ENCODE results near the gene TAF15.

Gene TAF15

DNA sequence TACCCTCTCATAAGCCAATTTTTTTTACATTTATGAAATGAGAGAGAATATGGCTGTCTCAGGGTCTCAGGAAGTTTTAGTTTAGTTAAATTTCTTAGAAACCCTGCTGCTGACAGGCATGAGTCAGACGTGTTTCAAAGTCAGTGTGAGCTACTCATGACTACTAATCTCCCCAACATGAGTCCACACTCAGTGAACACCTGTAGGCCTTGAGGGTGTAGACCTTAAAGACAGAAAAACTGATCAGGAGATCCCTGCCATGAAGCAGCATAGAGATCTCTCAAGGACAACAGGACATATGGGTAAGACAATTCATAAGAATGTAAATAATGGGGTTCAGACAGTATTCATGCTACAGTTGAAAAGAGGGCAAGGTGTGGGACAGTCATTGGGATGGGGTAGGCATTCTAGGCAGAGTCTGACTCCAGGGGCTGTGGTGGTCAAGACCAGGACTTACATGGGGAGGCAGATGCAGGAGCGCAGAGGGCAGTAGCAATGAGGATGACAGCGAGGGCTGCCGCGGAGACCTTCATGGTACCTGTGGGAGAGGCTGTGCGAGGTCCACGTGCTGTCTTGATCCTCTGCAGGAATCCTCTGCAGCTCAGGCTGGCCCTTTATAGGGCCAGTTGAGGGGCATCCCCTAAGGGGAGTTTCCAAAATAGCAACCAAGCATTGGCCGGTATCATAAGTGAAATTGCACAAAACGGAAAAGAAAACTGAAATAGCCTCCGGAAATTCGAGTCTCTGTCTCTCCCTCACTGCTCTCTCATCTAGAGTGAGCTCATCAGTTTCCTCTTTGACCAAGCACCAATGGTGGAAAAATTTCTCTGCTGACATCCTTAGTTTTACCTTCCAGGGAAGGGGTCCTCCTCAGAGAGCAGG lies 70.7 kb downstream of the TAF15 start, which contains the start of gene CCL5:
CCL5 (minus strand) TSS at position 588 of the 882 bp plus-strand sequence.
- no peak within 1 kb of the TSS for H3K18ac ChIP-seq (ENCODE audit: low read length)
- WGBS, 2 donors (ENCODE audit: extremely low coverage in 2 of 2, insufficient read length in 2 of 2, insufficient replicate concordance in 1 of 2) = no CpG with 5 or more reads among the region's 11 CpGs
- H2BK5ac ChIP-seq (ENCODE audit: low read length) = no peak within 1 kb of the TSS
- no peak within 1 kb of the TSS for H2BK120ac ChIP-seq (ENCODE audit: low read depth, low read length)
- no peak for DNase-seq (ENCODE audit: low spot score)
- H2BK15ac ChIP-seq (ENCODE audit: low read length) = no peak within 1 kb of the TSS
- no peak within 1 kb of the TSS for H3K4me2 ChIP-seq (ENCODE audit: insufficient read depth, low read length, poor library complexity, severe bottlenecking)
- H4K91ac ChIP-seq (ENCODE audit: low read depth, low read length, poor library complexity) = no peak within 1 kb of the TSS
- no peak within 1 kb of the TSS for H3K27ac ChIP-seq (replicated peaks; ENCODE audit: low read length)
- no peaks in the 10 kb centered on the region for H3K36me3 ChIP-seq (replicated peaks in 1 of 2; ENCODE audit: control insufficient read depth in 2 of 2, insufficient read depth in 2 of 2, low read length in 2 of 2)
- no peak within 1 kb of the TSS for H4K8ac ChIP-seq (ENCODE audit: low read depth, low read length)
- H3K23ac ChIP-seq (ENCODE audit: low read depth, low read length, poor library complexity) = no peak within 1 kb of the TSS
- peaks cover 1 to 4% of the 10 kb centered on the region in 2 donors for H3K4me1 ChIP-seq (ENCODE audit: control insufficient read depth in 2 of 2, insufficient read depth in 1 of 2, low read depth in 1 of 2, low read length in 2 of 2)
- no peak within 1 kb of the TSS for H2AK5ac ChIP-seq (ENCODE audit: low read depth, low read length)
- H3K9me3 ChIP-seq (replicated peaks in 1 of 2; ENCODE audit: control insufficient read depth in 2 of 2, insufficient read depth in 1 of 2, low read depth in 1 of 2, low read length in 2 of 2) = no peaks in the 10 kb centered on the region
- no peaks in the 10 kb centered on the region for H3K27me3 ChIP-seq (ENCODE audit: control insufficient read depth in 3 of 3, insufficient read depth in 3 of 3, low read depth in 1 of 3, low read length in 3 of 3)
- H2BK12ac ChIP-seq (ENCODE audit: low read length) = no peak within 1 kb of the TSS
- H3K9ac ChIP-seq (ENCODE audit: low read depth, low read length, poor library complexity) = no peak within 1 kb of the TSS
- no peak within 1 kb of the TSS for H2AFZ ChIP-seq (ENCODE audit: low read length)
- no peak within 1 kb of the TSS for H3K4me3 ChIP-seq (ENCODE audit: low read length in 2 of 2)
- no peaks in the 10 kb centered on the region for H3K79me1 ChIP-seq (ENCODE audit: low read depth, low read length)
- H3K14ac ChIP-seq (ENCODE audit: low read length) = no peak within 1 kb of the TSS
- H3K4ac ChIP-seq (ENCODE audit: low read length) = no peak within 1 kb of the TSS

DNA sequence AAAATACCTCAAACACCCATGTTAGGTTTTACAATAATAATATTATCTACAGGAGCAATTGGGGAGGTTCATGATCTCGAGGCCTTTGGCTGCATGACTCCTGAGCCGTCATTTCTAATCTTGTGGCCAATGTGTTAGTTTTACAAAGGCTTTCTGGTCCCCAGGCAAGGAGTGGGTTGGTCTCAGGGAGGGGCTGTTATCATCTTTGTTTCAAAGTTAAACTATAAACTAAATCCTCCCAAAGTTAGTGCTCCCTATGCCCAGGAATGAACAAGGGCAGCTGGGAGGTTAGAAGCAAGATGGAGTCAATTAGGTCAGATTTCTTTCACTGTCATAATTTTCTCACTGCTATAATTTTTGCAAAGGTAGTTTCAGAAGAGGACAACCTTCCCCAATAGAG lies 80.0 kb downstream of the TAF15 start:
- no CpG with 5 or more reads among the region's 2 CpGs for WGBS, 2 donors (ENCODE audit: extremely low coverage in 2 of 2, insufficient read length in 2 of 2, insufficient replicate concordance in 1 of 2)
- Histone ChIP-seq H3K27me3 (ENCODE audit: control insufficient read depth in 3 of 3, insufficient read depth in 3 of 3, low read depth in 1 of 3, low read length in 3 of 3) (peaks cover 0 to 4% (median 0%) of the 10 kb centered on the region in 3 experiments), H2BK15ac (ENCODE audit: low read length) (no peak overlapping the region), H3K9ac (ENCODE audit: low read depth, low read length, poor library complexity) (no peak overlapping the region), H2AFZ (ENCODE audit: low read length) (no peak overlapping the region), H4K91ac (ENCODE audit: low read depth, low read length, poor library complexity) (no peak overlapping the region), H3K9me3 (replicated peaks in 1 of 2; ENCODE audit: control insufficient read depth in 2 of 2, insufficient read depth in 1 of 2, low read depth in 1 of 2, low read length in 2 of 2) (peaks cover 0 to 2% of the 10 kb centered on the region in 2 donors), H3K27ac (replicated peaks; ENCODE audit: low read length) (no peak overlapping the region), H2AK5ac (ENCODE audit: low read depth, low read length) (no peak overlapping the region), H3K79me1 (ENCODE audit: low read depth, low read length) (no peaks in the 10 kb centered on the region), H3K23ac (ENCODE audit: low read depth, low read length, poor library complexity) (no peak overlapping the region), H4K8ac (ENCODE audit: low read depth, low read length) (no peak overlapping the region), H3K4me1 (ENCODE audit: control insufficient read depth in 2 of 2, insufficient read depth in 1 of 2, low read depth in 1 of 2, low read length in 2 of 2) (peaks cover 0 to 7% of the 10 kb centered on the region in 2 donors), H3K14ac (ENCODE audit: low read length) (no peak overlapping the region), H3K4ac (ENCODE audit: low read length) (no peak overlapping the region), H3K4me3 (ENCODE audit: low read length in 2 of 2) (no peak overlapping the region), H3K36me3 (replicated peaks in 1 of 2; ENCODE audit: control insufficient read depth in 2 of 2, insufficient read depth in 2 of 2, low read length in 2 of 2) (no peaks in the 10 kb centered on the region), H3K4me2 (ENCODE audit: insufficient read depth, low read length, poor library complexity, severe bottlenecking) (no peak overlapping the region), H3K18ac (ENCODE audit: low read length) (no peak overlapping the region), H2BK12ac (ENCODE audit: low read length) (no peak overlapping the region), H2BK120ac (ENCODE audit: low read depth, low read length) (no peak overlapping the region), H2BK5ac (ENCODE audit: low read length) (no peak overlapping the region)
- no peak for DNase-seq (ENCODE audit: low spot score)

DNA sequence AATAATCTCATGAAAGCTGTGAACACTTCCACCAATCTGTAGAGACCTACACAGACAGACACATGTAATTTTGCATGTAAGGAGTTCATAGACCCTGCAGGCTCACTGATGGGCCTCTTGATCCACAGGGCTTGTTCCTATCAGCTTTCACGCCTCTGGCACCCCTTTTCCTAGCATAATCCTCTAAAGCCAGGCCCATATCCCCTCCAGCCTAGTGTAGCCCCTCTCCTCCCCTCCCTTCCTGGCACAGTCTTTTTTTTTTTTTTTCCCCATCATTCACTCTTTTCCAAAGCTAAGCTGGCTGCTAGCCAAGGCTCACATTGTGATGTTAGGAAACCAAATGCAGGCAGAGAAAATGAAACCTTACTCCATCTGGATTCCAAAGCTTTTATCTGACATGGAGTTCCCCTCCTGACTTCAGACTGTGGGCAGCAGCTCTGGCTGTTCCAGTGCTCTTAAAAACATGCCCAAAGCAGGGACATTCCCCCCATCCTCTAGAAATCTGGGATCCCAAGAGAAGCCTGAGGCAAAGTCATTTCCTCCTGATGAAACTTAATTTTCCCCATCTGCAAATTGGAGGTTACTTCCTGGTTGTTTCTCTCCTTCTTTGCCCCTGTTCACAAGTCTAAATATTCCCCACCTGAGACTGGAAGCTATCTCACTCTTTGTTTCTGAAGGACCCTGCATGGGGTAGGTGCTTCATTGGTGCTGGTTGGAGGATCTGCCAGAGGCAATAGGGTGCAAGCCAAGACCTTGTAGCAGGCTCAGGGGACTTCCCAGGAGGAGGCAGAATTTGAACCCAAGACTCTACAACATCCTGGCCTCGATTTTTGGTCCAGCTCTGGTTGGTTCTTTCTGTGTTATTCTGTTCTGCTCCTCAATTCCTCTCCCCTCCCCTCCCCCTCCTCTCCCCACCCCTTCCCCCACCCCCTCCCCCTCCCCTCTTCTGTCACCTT lies 80.8 kb downstream of the TAF15 start:
- no peak overlapping the region for H2AFZ ChIP-seq (ENCODE audit: low read length)
- H3K18ac ChIP-seq (ENCODE audit: low read length) = no peak overlapping the region
- H3K23ac ChIP-seq (ENCODE audit: low read depth, low read length, poor library complexity) = no peak overlapping the region
- H3K4me1 ChIP-seq (ENCODE audit: control insufficient read depth in 2 of 2, insufficient read depth in 1 of 2, low read depth in 1 of 2, low read length in 2 of 2) = peaks cover 0 to 7% of the 10 kb centered on the region in 2 donors
- H3K4me3 ChIP-seq (ENCODE audit: low read length in 2 of 2) = no peak overlapping the region
- H3K36me3 ChIP-seq (replicated peaks in 1 of 2; ENCODE audit: control insufficient read depth in 2 of 2, insufficient read depth in 2 of 2, low read length in 2 of 2) = no peaks in the 10 kb centered on the region
- H4K91ac ChIP-seq (ENCODE audit: low read depth, low read length, poor library complexity) = no peak overlapping the region
- no peak overlapping the region for H4K8ac ChIP-seq (ENCODE audit: low read depth, low read length)
- H3K27me3 ChIP-seq (ENCODE audit: control insufficient read depth in 3 of 3, insufficient read depth in 3 of 3, low read depth in 1 of 3, low read length in 3 of 3) = peaks cover 0 to 4% (median 0%) of the 10 kb centered on the region in 3 experiments
- no peak overlapping the region for H3K9ac ChIP-seq (ENCODE audit: low read depth, low read length, poor library complexity)
- DNase-seq (ENCODE audit: low spot score) = no peak
- no peak overlapping the region for H3K4me2 ChIP-seq (ENCODE audit: insufficient read depth, low read length, poor library complexity, severe bottlenecking)
- H2BK15ac ChIP-seq (ENCODE audit: low read length) = no peak overlapping the region
- H3K27ac ChIP-seq (replicated peaks; ENCODE audit: low read length) = no peak overlapping the region
- no CpG with 5 or more reads among the region's 2 CpGs for WGBS, 2 donors (ENCODE audit: extremely low coverage in 2 of 2, insufficient read length in 2 of 2, insufficient replicate concordance in 1 of 2)
- no peak overlapping the region for H3K14ac ChIP-seq (ENCODE audit: low read length)
- H3K9me3 ChIP-seq (replicated peaks in 1 of 2; ENCODE audit: control insufficient read depth in 2 of 2, insufficient read depth in 1 of 2, low read depth in 1 of 2, low read length in 2 of 2) = peaks cover 0 to 2% of the 10 kb centered on the region in 2 donors
- no peak overlapping the region for H2BK12ac ChIP-seq (ENCODE audit: low read length)
- H2BK120ac ChIP-seq (ENCODE audit: low read depth, low read length) = no peak overlapping the region
- H2BK5ac ChIP-seq (ENCODE audit: low read length) = no peak overlapping the region
- no peaks in the 10 kb centered on the region for H3K79me1 ChIP-seq (ENCODE audit: low read depth, low read length)
- no peak overlapping the region for H2AK5ac ChIP-seq (ENCODE audit: low read depth, low read length)
- no peak overlapping the region for H3K4ac ChIP-seq (ENCODE audit: low read length)

DNA sequence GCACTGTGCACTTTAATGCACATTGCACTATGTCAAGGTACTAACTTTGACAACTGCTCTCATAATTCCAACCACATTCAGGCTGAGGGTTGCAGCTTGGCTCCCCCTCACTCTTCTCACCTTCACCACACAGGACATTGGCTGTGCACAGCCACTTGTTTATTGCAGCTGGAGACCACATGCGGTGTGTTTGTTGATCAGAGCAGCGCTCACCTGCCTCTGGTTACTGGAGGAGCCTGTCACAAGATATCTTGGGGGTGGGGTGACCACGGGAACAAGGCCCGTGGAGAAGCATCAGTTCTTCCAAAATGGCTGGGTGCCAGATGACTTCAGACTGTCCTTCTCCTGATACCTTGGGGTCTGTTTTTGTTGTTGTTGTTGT lies 81.5 kb downstream of the TAF15 start:
- no peak overlapping the region for H3K4ac ChIP-seq (ENCODE audit: low read length)
- H2AFZ ChIP-seq (ENCODE audit: low read length) = no peak overlapping the region
- no peak overlapping the region for H3K4me2 ChIP-seq (ENCODE audit: insufficient read depth, low read length, poor library complexity, severe bottlenecking)
- no peak overlapping the region for H2BK5ac ChIP-seq (ENCODE audit: low read length)
- H3K9ac ChIP-seq (ENCODE audit: low read depth, low read length, poor library complexity) = no peak overlapping the region
- no peak for DNase-seq (ENCODE audit: low spot score)
- peaks cover 0 to 2% of the 10 kb centered on the region in 2 donors for H3K9me3 ChIP-seq (replicated peaks in 1 of 2; ENCODE audit: control insufficient read depth in 2 of 2, insufficient read depth in 1 of 2, low read depth in 1 of 2, low read length in 2 of 2)
- H2BK15ac ChIP-seq (ENCODE audit: low read length) = no peak overlapping the region
- H3K79me1 ChIP-seq (ENCODE audit: low read depth, low read length) = no peaks in the 10 kb centered on the region
- H3K14ac ChIP-seq (ENCODE audit: low read length) = no peak overlapping the region
- no peak overlapping the region for H2AK5ac ChIP-seq (ENCODE audit: low read depth, low read length)
- H4K8ac ChIP-seq (ENCODE audit: low read depth, low read length) = no peak overlapping the region
- WGBS, 2 donors (ENCODE audit: extremely low coverage in 2 of 2, insufficient read length in 2 of 2, insufficient replicate concordance in 1 of 2) = no CpG with 5 or more reads among the region's 4 CpGs
- H3K27ac ChIP-seq (replicated peaks; ENCODE audit: low read length) = no peak overlapping the region
- no peak overlapping the region for H3K18ac ChIP-seq (ENCODE audit: low read length)
- H3K4me3 ChIP-seq (ENCODE audit: low read length in 2 of 2) = no peak overlapping the region
- H3K36me3 ChIP-seq (replicated peaks in 1 of 2; ENCODE audit: control insufficient read depth in 2 of 2, insufficient read depth in 2 of 2, low read length in 2 of 2) = no peaks in the 10 kb centered on the region
- no peak overlapping the region for H2BK12ac ChIP-seq (ENCODE audit: low read length)
- no peak overlapping the region for H2BK120ac ChIP-seq (ENCODE audit: low read depth, low read length)
- no peak overlapping the region for H4K91ac ChIP-seq (ENCODE audit: low read depth, low read length, poor library complexity)
- peaks cover 0 to 4% (median 0%) of the 10 kb centered on the region in 3 experiments for H3K27me3 ChIP-seq (ENCODE audit: control insufficient read depth in 3 of 3, insufficient read depth in 3 of 3, low read depth in 1 of 3, low read length in 3 of 3)
- H3K4me1 ChIP-seq (ENCODE audit: control insufficient read depth in 2 of 2, insufficient read depth in 1 of 2, low read depth in 1 of 2, low read length in 2 of 2) = peaks cover 0 to 7% of the 10 kb centered on the region in 2 donors
- H3K23ac ChIP-seq (ENCODE audit: low read depth, low read length, poor library complexity) = no peak overlapping the region

Measured in neuronal stem cell (in vitro differentiated cells).